Nephron (organoid): Measurements from ENCODE around the gene KANSL1.

Source experiments
- H3K27ac Mint-ChIP-seq, 3 experiments: 2 replicates each; pipeline ENCODE4 v1.8.0; 2020; ENCODE audit warnings: mixed read lengths in 3 of 3, mild to moderate bottlenecking in 2 of 3, moderate library complexity in 1 of 3
- H3K27me3 Mint-ChIP-seq: 2 replicates; pipeline ENCODE4 v1.8.0; 2021; ENCODE audit warnings: low read depth, mild to moderate bottlenecking, moderate library complexity, mixed read lengths
- H3K36me3 Mint-ChIP-seq: 2 replicates; pipeline ENCODE4 v1.8.0; 2020; ENCODE audit warnings: low read depth, mixed read lengths
- H3K4me1 Mint-ChIP-seq: 2 replicates; pipeline ENCODE4 v1.8.0; 2020; ENCODE audit warnings: mixed read lengths
- H3K4me3 Mint-ChIP-seq, 3 experiments: 2 replicates each; pipeline ENCODE4 v1.8.0; 2020; ENCODE audit warnings: mild to moderate bottlenecking in 3 of 3, mixed read lengths in 3 of 3, moderate library complexity in 2 of 3
- H3K9me3 Mint-ChIP-seq: 2 replicates; pipeline ENCODE4 v1.8.0; 2020; ENCODE audit warnings: mixed read lengths
- TF ChIP-seq, protein P1 (sequence below), 3 experiments: fragments of 200-600 bp; sonication (generic); IDR thresholded peaks; one replicate each; pipeline ENCODE4 v1.5.0; 2021; ENCODE audit warnings: antibody characterized with exemption in 3 of 3; ENCODE audit not compliant: unreplicated experiment in 3 of 3

Gene KANSL1

DNA sequence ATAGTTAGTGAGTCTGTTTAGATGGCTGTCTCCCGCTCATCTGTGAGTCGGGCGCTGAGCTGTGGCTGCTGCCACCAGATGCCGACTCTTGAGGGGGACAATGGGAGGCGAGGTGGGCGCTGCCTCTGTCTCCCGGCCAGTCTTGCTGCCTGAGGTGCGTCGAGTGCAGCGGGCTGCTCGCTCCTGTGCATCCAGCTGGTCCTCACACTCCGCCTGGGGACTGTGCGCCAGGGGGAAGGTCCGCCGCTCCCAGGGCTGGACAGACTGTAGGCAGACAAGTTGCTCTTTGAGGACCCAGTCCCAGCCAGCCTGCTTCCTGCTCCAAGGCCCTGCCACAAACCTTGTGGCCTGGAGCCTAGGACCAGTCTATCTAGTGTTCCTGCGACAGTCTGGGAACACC is 161.8 kb downstream of the KANSL1 start:
- Mint-ChIP-seq H3K36me3 (peaks cover 88% of the 10 kb centered on the region), H3K4me3 (no peak overlapping the region), H3K27me3 (no peaks in the 10 kb centered on the region), H3K27ac (no peak overlapping the region), H3K4me1 (peaks cover 20% of the 10 kb centered on the region), H3K9me3 (no peaks in the 10 kb centered on the region)
- TF ChIP-seq, protein P1, sequence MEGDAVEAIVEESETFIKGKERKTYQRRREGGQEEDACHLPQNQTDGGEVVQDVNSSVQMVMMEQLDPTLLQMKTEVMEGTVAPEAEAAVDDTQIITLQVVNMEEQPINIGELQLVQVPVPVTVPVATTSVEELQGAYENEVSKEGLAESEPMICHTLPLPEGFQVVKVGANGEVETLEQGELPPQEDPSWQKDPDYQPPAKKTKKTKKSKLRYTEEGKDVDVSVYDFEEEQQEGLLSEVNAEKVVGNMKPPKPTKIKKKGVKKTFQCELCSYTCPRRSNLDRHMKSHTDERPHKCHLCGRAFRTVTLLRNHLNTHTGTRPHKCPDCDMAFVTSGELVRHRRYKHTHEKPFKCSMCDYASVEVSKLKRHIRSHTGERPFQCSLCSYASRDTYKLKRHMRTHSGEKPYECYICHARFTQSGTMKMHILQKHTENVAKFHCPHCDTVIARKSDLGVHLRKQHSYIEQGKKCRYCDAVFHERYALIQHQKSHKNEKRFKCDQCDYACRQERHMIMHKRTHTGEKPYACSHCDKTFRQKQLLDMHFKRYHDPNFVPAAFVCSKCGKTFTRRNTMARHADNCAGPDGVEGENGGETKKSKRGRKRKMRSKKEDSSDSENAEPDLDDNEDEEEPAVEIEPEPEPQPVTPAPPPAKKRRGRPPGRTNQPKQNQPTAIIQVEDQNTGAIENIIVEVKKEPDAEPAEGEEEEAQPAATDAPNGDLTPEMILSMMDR (IDR thresholded peaks at IDR 0.05; ENCODE audit: unreplicated experiment in 3 of 3), result no peak

DNA sequence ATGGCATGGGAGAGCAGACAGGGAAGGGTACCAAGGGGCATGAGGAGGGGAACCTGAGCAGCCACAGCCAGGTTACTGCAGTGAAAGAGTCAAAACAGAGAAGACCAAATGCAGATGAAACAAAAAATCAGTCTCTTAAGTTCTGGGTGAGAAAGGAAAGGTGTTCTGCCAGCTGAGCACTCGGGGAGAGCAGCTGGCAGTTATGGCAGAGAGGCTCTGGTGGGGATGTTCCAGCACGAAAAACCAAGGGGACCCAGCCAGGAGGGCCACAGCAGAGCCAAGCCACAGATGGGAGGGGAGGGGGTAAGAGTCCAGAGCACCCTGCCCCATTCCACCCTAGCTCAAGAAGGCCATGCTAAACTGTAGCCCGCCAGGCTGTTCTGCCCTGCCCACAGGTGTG is 162.5 kb downstream of the KANSL1 start:
- TF ChIP-seq, protein P1 (IDR thresholded peaks at IDR 0.05; ENCODE audit: unreplicated experiment in 3 of 3), result no peak
- no peaks in the 10 kb centered on the region for H3K9me3 Mint-ChIP-seq
- H3K36me3 Mint-ChIP-seq, result peaks cover 85% of the 10 kb centered on the region
- no peak overlapping the region for H3K27ac Mint-ChIP-seq
- H3K27me3 Mint-ChIP-seq, result no peaks in the 10 kb centered on the region
- H3K4me3 Mint-ChIP-seq, result no peak overlapping the region
- H3K4me1 Mint-ChIP-seq, result peaks cover 20% of the 10 kb centered on the region

DNA sequence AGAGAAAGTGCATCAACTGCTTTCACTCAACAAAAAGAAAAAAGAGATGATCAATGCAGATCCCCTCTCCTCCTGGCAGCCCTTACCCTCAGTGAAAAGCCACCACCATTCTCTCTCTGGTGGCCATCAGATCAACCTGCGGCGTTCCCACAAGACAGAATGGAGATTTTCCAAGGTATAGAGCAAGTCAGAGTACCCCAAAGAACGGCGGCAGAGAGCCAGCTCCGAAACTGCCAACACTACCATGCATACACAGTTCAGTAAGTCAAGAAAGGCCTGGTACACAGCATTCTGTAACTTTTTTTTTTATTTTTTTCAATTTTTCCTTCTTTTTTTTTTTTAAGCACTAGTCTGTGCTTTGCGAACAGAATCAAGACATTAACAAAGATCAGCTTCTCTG is 163.6 kb downstream of the KANSL1 start:
- peaks cover 20% of the 10 kb centered on the region for H3K4me1 Mint-ChIP-seq
- H3K36me3 Mint-ChIP-seq, result peaks cover 80% of the 10 kb centered on the region
- no peak overlapping the region for H3K4me3 Mint-ChIP-seq
- no peaks in the 10 kb centered on the region for H3K27me3 Mint-ChIP-seq
- H3K9me3 Mint-ChIP-seq, result no peaks in the 10 kb centered on the region
- TF ChIP-seq, protein P1 (IDR thresholded peaks at IDR 0.05; ENCODE audit: unreplicated experiment in 3 of 3), result no peak
- H3K27ac Mint-ChIP-seq, result peak overlapping the region in 1 of 3 experiments; percentile 30

DNA sequence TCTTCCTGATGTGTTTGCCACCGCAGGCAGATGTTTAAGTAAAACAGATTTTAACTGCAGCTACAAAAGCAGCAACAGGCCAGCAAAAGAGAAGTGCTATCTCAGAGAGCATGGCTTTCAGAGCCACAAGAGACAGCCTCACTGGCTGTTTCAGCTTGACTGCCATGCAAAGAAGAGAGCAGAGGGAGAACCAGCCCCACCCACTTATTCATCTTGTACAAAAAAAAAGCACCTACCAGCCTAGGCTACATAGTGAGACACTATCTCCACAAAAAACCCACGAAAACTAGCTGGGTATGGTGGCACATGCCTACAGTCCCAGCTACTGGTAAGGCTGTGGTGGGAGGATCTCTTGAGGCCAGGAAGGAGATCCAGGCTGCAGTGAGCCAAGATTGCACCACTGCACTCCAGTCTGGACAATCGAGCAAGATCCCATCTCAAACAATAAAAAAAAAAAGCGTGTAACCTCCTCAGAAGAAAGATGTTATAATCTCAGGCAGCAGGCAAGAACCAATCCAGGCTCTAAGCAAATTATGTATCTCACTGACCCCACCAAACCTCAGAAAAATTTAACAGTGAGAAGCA is 164.2 kb downstream of the KANSL1 start:
- Mint-ChIP-seq H3K9me3 (no peaks in the 10 kb centered on the region), H3K27ac (peak overlapping the region in 2 of 3 experiments; percentile 3 to 30), H3K27me3 (no peaks in the 10 kb centered on the region), H3K4me3 (no peak overlapping the region), H3K36me3 (peaks cover 75% of the 10 kb centered on the region), H3K4me1 (peaks cover 20% of the 10 kb centered on the region)
- TF ChIP-seq, protein P1 (IDR thresholded peaks at IDR 0.05; ENCODE audit: unreplicated experiment in 3 of 3), result no peak

DNA sequence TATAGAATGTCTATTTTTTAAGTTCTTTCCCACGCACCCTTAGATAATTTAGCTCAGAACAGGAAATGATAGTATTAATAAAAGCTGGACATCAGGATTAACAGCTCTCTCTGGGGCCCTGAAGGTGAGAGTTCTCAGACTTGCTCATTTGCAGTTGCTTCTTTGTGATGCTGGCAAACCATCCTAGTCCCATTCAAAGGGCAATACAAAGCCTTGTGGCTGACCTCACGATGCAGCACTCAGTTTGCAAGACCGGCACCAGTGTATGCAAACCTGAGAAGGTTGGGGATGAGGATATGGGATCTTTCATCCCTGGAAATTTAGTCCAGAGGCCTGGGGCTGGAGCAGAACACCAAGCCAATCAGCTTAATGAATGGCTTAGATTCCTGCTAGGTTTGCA is 164.9 kb downstream of the KANSL1 start:
- H3K4me1 Mint-ChIP-seq, result peaks cover 20% of the 10 kb centered on the region
- H3K27ac Mint-ChIP-seq, result peak overlapping the region; percentile 3 to 30 (median 29)
- peaks cover 72% of the 10 kb centered on the region for H3K36me3 Mint-ChIP-seq
- no peaks in the 10 kb centered on the region for H3K27me3 Mint-ChIP-seq
- no peak overlapping the region for H3K4me3 Mint-ChIP-seq
- H3K9me3 Mint-ChIP-seq, result no peaks in the 10 kb centered on the region
- TF ChIP-seq, protein P1 (IDR thresholded peaks at IDR 0.05; ENCODE audit: unreplicated experiment in 3 of 3), result no peak

DNA sequence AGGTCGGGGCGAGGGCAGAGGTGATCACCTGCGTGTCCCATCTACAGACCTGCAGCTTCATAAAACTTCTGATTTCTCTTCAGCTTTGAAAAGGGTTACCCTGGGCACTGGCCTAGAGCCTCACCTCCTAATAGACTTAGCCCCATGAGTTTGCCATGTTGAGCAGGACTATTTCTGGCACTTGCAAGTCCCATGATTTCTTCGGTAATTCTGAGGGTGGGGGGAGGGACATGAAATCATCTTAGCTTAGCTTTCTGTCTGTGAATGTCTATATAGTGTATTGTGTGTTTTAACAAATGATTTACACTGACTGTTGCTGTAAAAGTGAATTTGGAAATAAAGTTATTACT is 165.3 kb downstream of the KANSL1 start:
- no peaks in the 10 kb centered on the region for H3K9me3 Mint-ChIP-seq
- H3K27me3 Mint-ChIP-seq, result no peaks in the 10 kb centered on the region
- peak overlapping the region; percentile 3 to 30 (median 29) for H3K27ac Mint-ChIP-seq
- H3K4me1 Mint-ChIP-seq, result peaks cover 20% of the 10 kb centered on the region
- no peak overlapping the region for H3K4me3 Mint-ChIP-seq
- H3K36me3 Mint-ChIP-seq, result peaks cover 71% of the 10 kb centered on the region
- TF ChIP-seq, protein P1 (IDR thresholded peaks at IDR 0.05; ENCODE audit: unreplicated experiment in 3 of 3), result no peak
